Right lung (tissue), 5 donors: Measurements from ENCODE around the gene PC. TPM values are rescaled to one million over a fixed set of nuclear protein-coding genes. Genes with fewer than 3 reads are reported as not detected.

ENCODE experiments used
- polyA plus RNA-seq, 5 donors: library from polyadenylated mRNA; unstranded; fragments of 120-200 nt; gene quantifications; one replicate each; pipeline versions ENCODE4 v1.2.1 to v1.2.3, GENCODE V29; 2013; ENCODE audit warnings: inconsistent platforms in 1 of 5, low replicate concordance in 1 of 5; ENCODE audit not compliant: insufficient read length in 5 of 5, insufficient read depth in 1 of 5

The PC gene
- polyA plus RNA-seq, 5 donors: 6.4 to 14.1 (median 8.0) TPM

Other genes with a start within 250 kb of the PC start
- gene SPTBN2, start 229.2 kb downstream of the PC start, polyA plus RNA-seq: 10 to 100 TPM in 2 of 5 donors, 1 to 10 TPM in 3; 6.1 to 11.5 (median 8.2) TPM
- 10 to 100 TPM; 15.7 to 27.5 (median 21.4) TPM for gene RCE1, start 114.9 kb downstream of the PC start, polyA plus RNA-seq
- 10 to 100 TPM in 2 of 5 donors, 1 to 10 TPM in 3; 6.4 to 19.8 (median 8.8) TPM for gene LRFN4, start 101.3 kb downstream of the PC start, polyA plus RNA-seq
- not detected for gene C11orf86, start 16.9 kb upstream of the PC start, polyA plus RNA-seq
- gene SYT12, start 64.8 kb upstream of the PC start, polyA plus RNA-seq: under 1 TPM; 0.04 to 0.31 (median 0.10) TPM
- gene RHOD, start 98.5 kb upstream of the PC start, polyA plus RNA-seq: 10 to 100 TPM in 2 of 5 donors, 1 to 10 TPM in 3; 8.5 to 19.3 (median 9.2) TPM
- 10 to 100 TPM; 67.3 to 80.4 (median 70.7) TPM for gene KDM2A, start 160.9 kb upstream of the PC start, polyA plus RNA-seq